Adrenal gland (tissue), 5 donors: ENCODE results near the gene PYY.
"Not testable (repeated sequence)": the region's sequence is repeated elsewhere in the genome, so short reads cannot be mapped to it uniquely, and the experiment has no call there.

ENCODE experiments used
- POLR2A ChIP-seq, 2 donors: fragments of 450-650 bp; IDR thresholded peaks; one replicate each; pipeline ENCODE4 v1.6.1; 2017; ENCODE audit warnings: antibody characterized with exemption in 2 of 2, mild to moderate bottlenecking in 2 of 2, moderate library complexity in 1 of 2
- TF ChIP-seq, protein P1 (sequence below), 6 experiments: fragments of 450-650 bp in 4 of 6; fragments of 200-600 bp in 2 of 6; sonication (generic) in 1 of 6; IDR thresholded peaks; 1 replicate in 5 of 6; 2 replicates in 1 of 6; pipeline versions ENCODE4 v1.5.1 to v1.8.0; 2016 to 2021; ENCODE audit warnings: antibody characterized with exemption in 6 of 6, mild to moderate bottlenecking in 2 of 6, moderate library complexity in 1 of 6
- donor health status: DM: no; HTN: no; CAD: no.

DNA sequence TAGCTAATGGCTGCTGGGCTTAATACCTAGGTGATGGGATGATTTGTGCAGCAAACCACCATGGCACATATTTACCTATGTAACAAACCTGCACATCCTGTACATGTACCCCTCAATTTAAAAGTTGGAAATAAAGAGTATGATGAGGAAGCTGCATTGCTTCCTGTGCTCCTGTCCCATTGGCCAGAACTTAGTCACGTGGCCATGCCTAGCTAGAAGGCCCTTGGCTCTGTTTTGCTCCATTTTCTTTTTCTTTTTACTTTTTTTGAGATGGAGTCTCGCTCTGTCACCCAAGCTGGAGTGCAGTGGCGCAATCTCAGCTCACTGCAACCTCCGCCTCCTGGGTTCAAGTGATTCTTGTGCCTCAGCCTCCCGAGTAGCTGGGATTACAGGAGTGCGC is 7.6 kb upstream of the PYY start:
- TF ChIP-seq, protein P1, sequence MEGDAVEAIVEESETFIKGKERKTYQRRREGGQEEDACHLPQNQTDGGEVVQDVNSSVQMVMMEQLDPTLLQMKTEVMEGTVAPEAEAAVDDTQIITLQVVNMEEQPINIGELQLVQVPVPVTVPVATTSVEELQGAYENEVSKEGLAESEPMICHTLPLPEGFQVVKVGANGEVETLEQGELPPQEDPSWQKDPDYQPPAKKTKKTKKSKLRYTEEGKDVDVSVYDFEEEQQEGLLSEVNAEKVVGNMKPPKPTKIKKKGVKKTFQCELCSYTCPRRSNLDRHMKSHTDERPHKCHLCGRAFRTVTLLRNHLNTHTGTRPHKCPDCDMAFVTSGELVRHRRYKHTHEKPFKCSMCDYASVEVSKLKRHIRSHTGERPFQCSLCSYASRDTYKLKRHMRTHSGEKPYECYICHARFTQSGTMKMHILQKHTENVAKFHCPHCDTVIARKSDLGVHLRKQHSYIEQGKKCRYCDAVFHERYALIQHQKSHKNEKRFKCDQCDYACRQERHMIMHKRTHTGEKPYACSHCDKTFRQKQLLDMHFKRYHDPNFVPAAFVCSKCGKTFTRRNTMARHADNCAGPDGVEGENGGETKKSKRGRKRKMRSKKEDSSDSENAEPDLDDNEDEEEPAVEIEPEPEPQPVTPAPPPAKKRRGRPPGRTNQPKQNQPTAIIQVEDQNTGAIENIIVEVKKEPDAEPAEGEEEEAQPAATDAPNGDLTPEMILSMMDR (IDR thresholded peaks at IDR 0.05): not testable (repeated sequence)
- TF ChIP-seq POLR2A (IDR thresholded peaks at IDR 0.05): not testable (repeated sequence)
